ENCODE data around the gene DLG5.
A peak's percentile ranks its signal among the peaks of the same experiment; 100 is the strongest.

Gene DLG5

GRCh38 chr10:77837248-77837924, 89.2 kb downstream of the DLG5 start:
- DNase-seq: peak; percentile 63

GRCh38 chr10:77836299-77836820, 90.2 kb downstream of the DLG5 start:
- peak; percentile 66 for DNase-seq

- no peak for DNase-seq
Measured at GRCh38 chr10:77835669-77836086, 90.9 kb downstream of the DLG5 start.

- no peak for DNase-seq
Measured at GRCh38 chr10:77834943-77835668, 91.4 kb downstream of the DLG5 start.

GRCh38 chr10:77834540-77834939, 92.0 kb downstream of the DLG5 start:
- DNase-seq: no peak

- no peak for DNase-seq
Measured at GRCh38 chr10:77833792-77834191, 92.8 kb downstream of the DLG5 start.

- no peak for DNase-seq
Measured at GRCh38 chr10:77833225-77833624, 93.3 kb downstream of the DLG5 start.

GRCh38 chr10:77832238-77832637, 94.3 kb downstream of the DLG5 start:
- DNase-seq: peak; percentile 54

GRCh38 chr10:77829356-77829755, 97.2 kb downstream of the DLG5 start:
- no peak for DNase-seq

- DNase-seq: no peak
Measured at GRCh38 chr10:77828377-77828776, 98.2 kb downstream of the DLG5 start.

GRCh38 chr10:77827366-77827765, 99.2 kb downstream of the DLG5 start:
- no peak for DNase-seq

GRCh38 chr10:77825965-77826364, 100.6 kb downstream of the DLG5 start:
- DNase-seq: no peak

- DNase-seq: no peak
Measured at GRCh38 chr10:77824908-77825307, 101.6 kb downstream of the DLG5 start.

- no peak for DNase-seq
Measured at GRCh38 chr10:77823811-77824542, 102.6 kb downstream of the DLG5 start.

- no peak for DNase-seq
Measured at GRCh38 chr10:77821551-77821950, 105.0 kb downstream of the DLG5 start.

GRCh38 chr10:77821036-77821435, 105.5 kb downstream of the DLG5 start:
- no peak for DNase-seq

GRCh38 chr10:77820349-77820748, 106.2 kb downstream of the DLG5 start:
- no peak for DNase-seq

- no peak for DNase-seq
Measured at GRCh38 chr10:77819210-77820112, 107.1 kb downstream of the DLG5 start.

GRCh38 chr10:77818378-77818777, 108.2 kb downstream of the DLG5 start:
- no peak for DNase-seq

GRCh38 chr10:77817541-77817940, 109.0 kb downstream of the DLG5 start:
- DNase-seq: no peak

- DNase-seq: no peak
Measured at GRCh38 chr10:77816311-77816710, 110.2 kb downstream of the DLG5 start.

- no peak for DNase-seq
Measured at GRCh38 chr10:77812741-77813140, 113.8 kb downstream of the DLG5 start.

Data from activated effector memory CD4-positive, alpha-beta T cell treated with Interleukin-2 at 50 U/mL for 16 hours (primary cell).